H9 (cell line): ENCODE results near the gene JAG2. TPM values are rescaled to one million over a fixed set of nuclear protein-coding genes. Genes with fewer than 3 reads are reported as not detected.

ENCODE experiments used
- DNase-seq: peaks from one replicate; pipeline ENCODE4 v3.0.0-alpha.2; 2017
- H2AFZ ChIP-seq: one replicate; pipeline ENCODE4 v1.6.1; 2013; ENCODE audit warnings: mild to moderate bottlenecking, low read length, control low read depth, moderate library complexity
- H2AK5ac ChIP-seq: 2 replicates; pipeline ENCODE4 v1.6.1; 2013; ENCODE audit warnings: low read length, control low read depth, mixed read lengths; ENCODE audit not compliant: insufficient read length
- H2BK120ac ChIP-seq: one replicate; pipeline ENCODE4 v1.6.1; 2013; ENCODE audit warnings: low read depth, mild to moderate bottlenecking, low read length, control low read depth, inconsistent platforms; ENCODE audit not compliant: poor library complexity, severe bottlenecking
- H2BK12ac ChIP-seq: 2 replicates; pipeline ENCODE4 v1.6.1; 2013; ENCODE audit warnings: low read length, control low read depth, mixed read lengths, low read depth; ENCODE audit not compliant: insufficient read length
- H2BK15ac ChIP-seq: 2 replicates; pipeline ENCODE4 v1.6.1; 2013; ENCODE audit warnings: low read depth, low read length, control low read depth
- H2BK20ac ChIP-seq: one replicate; pipeline ENCODE4 v1.6.1; 2013; ENCODE audit warnings: low read depth, mild to moderate bottlenecking, low read length, control low read depth, inconsistent platforms; ENCODE audit not compliant: poor library complexity, severe bottlenecking
- H2BK5ac ChIP-seq: 2 replicates; pipeline ENCODE4 v1.6.1; 2013; ENCODE audit warnings: low read length, control low read depth, mixed read lengths; ENCODE audit not compliant: insufficient read length
- H3K14ac ChIP-seq: 2 replicates; pipeline ENCODE4 v1.6.1; 2013; ENCODE audit warnings: low read length, control low read depth; ENCODE audit not compliant: insufficient read depth
- H3K18ac ChIP-seq: 2 replicates; pipeline ENCODE4 v1.6.1; 2013; ENCODE audit warnings: low read depth, mild to moderate bottlenecking, mixed read lengths, low read length, control low read depth; ENCODE audit not compliant: insufficient read length
- H3K23ac ChIP-seq: 2 replicates; pipeline ENCODE4 v1.6.1; 2013; ENCODE audit warnings: low read length, control low read depth, mixed read lengths, low read depth; ENCODE audit not compliant: insufficient read length
- H3K23me2 ChIP-seq: 2 replicates; pipeline ENCODE4 v1.6.1; 2013; ENCODE audit warnings: low read depth, mild to moderate bottlenecking, mixed read lengths, low read length, control low read depth; ENCODE audit not compliant: insufficient read length, poor library complexity, severe bottlenecking
- H3K27ac ChIP-seq: 2 replicates; pipeline ENCODE4 v1.5.1; 2013; ENCODE audit warnings: low read length, control low read depth, mixed read lengths, low read depth; ENCODE audit not compliant: insufficient read length
- H3K27me3 ChIP-seq: 2 replicates; pipeline ENCODE4 v1.6.1; 2013; ENCODE audit warnings: low read length, control low read depth, inconsistent platforms; ENCODE audit not compliant: insufficient read depth
- H3K4ac ChIP-seq: 2 replicates; pipeline ENCODE4 v1.6.1; 2013; ENCODE audit warnings: low read depth, mild to moderate bottlenecking, control low read depth, inconsistent platforms, low read length, moderate library complexity
- H3K4me1 ChIP-seq: 2 replicates; pipeline ENCODE4 v1.6.1; 2013; ENCODE audit warnings: low read length, control low read depth, inconsistent platforms; ENCODE audit not compliant: insufficient read depth
- H3K4me2 ChIP-seq: 2 replicates; pipeline ENCODE4 v1.6.1; 2013; ENCODE audit warnings: low read length, control low read depth, mixed read lengths; ENCODE audit not compliant: insufficient read length, insufficient read depth
- H3K56ac ChIP-seq: 2 replicates; pipeline ENCODE4 v1.6.1; 2013; ENCODE audit warnings: low read depth, mild to moderate bottlenecking, mixed read lengths, low read length, control low read depth; ENCODE audit not compliant: insufficient read length
- H3K79me1 ChIP-seq: 2 replicates; pipeline ENCODE4 v1.6.1; 2013; ENCODE audit warnings: low read depth, mild to moderate bottlenecking, moderate library complexity, low read length, control low read depth, inconsistent platforms; ENCODE audit not compliant: insufficient read depth, poor library complexity, severe bottlenecking
- H3K79me2 ChIP-seq: 2 replicates; pipeline ENCODE4 v1.6.1; 2013; ENCODE audit warnings: low read length, control low read depth, inconsistent platforms; ENCODE audit not compliant: insufficient read depth
- H3K9ac ChIP-seq: 2 replicates; pipeline ENCODE4 v1.6.1; 2013; ENCODE audit warnings: low read length, control low read depth, mixed read lengths; ENCODE audit not compliant: insufficient read length; ENCODE audit errors: extremely low read depth
- H3K9me3 ChIP-seq: one replicate; pipeline ENCODE4 v1.6.1; 2013; ENCODE audit warnings: low read depth, low read length, inconsistent platforms; ENCODE audit not compliant: control insufficient read depth
- H3T11ph ChIP-seq: one replicate; pipeline ENCODE4 v1.6.1; 2013; ENCODE audit warnings: mild to moderate bottlenecking, low read length, control low read depth, inconsistent platforms
- H4K20me1 ChIP-seq: one replicate; pipeline ENCODE4 v1.6.1; 2013; ENCODE audit not compliant: control insufficient read depth, insufficient read length, insufficient read depth
- H4K5ac ChIP-seq: 2 replicates; pipeline ENCODE4 v1.6.1; 2013; ENCODE audit warnings: low read depth, mild to moderate bottlenecking, mixed read lengths, low read length, control low read depth; ENCODE audit not compliant: insufficient read length
- H4K8ac ChIP-seq: replicated peaks from 2 replicates; pipeline ENCODE4 v1.6.1; 2013; ENCODE audit warnings: low read length, control low read depth, mixed read lengths, low read depth; ENCODE audit not compliant: insufficient read length
- H4K91ac ChIP-seq: 2 replicates; pipeline ENCODE4 v1.6.1; 2013; ENCODE audit warnings: low read depth, mild to moderate bottlenecking, moderate library complexity, mixed read lengths, low read length, control low read depth; ENCODE audit not compliant: insufficient read length
- H3K27ac Mint-ChIP-seq, 3 experiments: 2 replicates in 2 of 3; 3 replicates in 1 of 3; pipeline ENCODE4 v1.8.0; 2020 to 2021; ENCODE audit warnings: mixed read lengths in 3 of 3, mild to moderate bottlenecking in 1 of 3, moderate library complexity in 1 of 3
- H3K27me3 Mint-ChIP-seq: 2 replicates; pipeline ENCODE4 v1.8.0; 2021; ENCODE audit warnings: low read depth, mild to moderate bottlenecking, moderate library complexity, mixed read lengths
- H3K36me3 Mint-ChIP-seq, 3 experiments: 2 replicates in 2 of 3; 3 replicates in 1 of 3; pipeline ENCODE4 v1.8.0; 2020 to 2021; ENCODE audit warnings: low read depth in 3 of 3, mixed read lengths in 3 of 3; ENCODE audit not compliant: insufficient read depth in 1 of 3
- H3K4me1 Mint-ChIP-seq, 2 experiments: 2 replicates each; pipeline ENCODE4 v1.8.0; 2020; ENCODE audit warnings: mixed read lengths in 2 of 2
- H3K4me3 Mint-ChIP-seq, 2 experiments: 2 replicates in 1 of 2; 3 replicates in 1 of 2; pipeline ENCODE4 v1.8.0; 2020 to 2021; ENCODE audit warnings: mild to moderate bottlenecking in 2 of 2, mixed read lengths in 2 of 2, moderate library complexity in 1 of 2
- H3K9me3 Mint-ChIP-seq, 2 experiments: 2 replicates in 1 of 2; 3 replicates in 1 of 2; pipeline ENCODE4 v1.8.0; 2020; ENCODE audit warnings: mild to moderate bottlenecking in 2 of 2, mixed read lengths in 2 of 2, moderate library complexity in 1 of 2
- WGBS: extraction: QIAGEN DNeasy Blood & Tissue Kit; methylation state at CpG from one replicate; pipeline ENCODE4 v1.1.7; 2013; ENCODE audit warnings: missing lambda C conversion rate, low lambda C conversion rate, mixed read lengths; ENCODE audit not compliant: insufficient read length; ENCODE audit errors: extremely low coverage; 5-methylcytosine and 5-hydroxymethylcytosine counted together
- total RNA-seq: library from RNA; stranded (reverse); gene quantifications from 2 replicates; pipeline ENCODE4 v1.2.1, GENCODE V29; 2021
- TF ChIP-seq, protein P1 (sequence below): fragments of 200-600 bp; sonication (generic); conservative IDR thresholded peaks from 3 replicates; pipeline ENCODE4 v1.8.0; 2021; ENCODE audit warnings: antibody characterized with exemption, mild to moderate bottlenecking

Gene JAG2
- total RNA-seq, 1 experiment from 2014 or later = 11.4 TPM

DNA sequence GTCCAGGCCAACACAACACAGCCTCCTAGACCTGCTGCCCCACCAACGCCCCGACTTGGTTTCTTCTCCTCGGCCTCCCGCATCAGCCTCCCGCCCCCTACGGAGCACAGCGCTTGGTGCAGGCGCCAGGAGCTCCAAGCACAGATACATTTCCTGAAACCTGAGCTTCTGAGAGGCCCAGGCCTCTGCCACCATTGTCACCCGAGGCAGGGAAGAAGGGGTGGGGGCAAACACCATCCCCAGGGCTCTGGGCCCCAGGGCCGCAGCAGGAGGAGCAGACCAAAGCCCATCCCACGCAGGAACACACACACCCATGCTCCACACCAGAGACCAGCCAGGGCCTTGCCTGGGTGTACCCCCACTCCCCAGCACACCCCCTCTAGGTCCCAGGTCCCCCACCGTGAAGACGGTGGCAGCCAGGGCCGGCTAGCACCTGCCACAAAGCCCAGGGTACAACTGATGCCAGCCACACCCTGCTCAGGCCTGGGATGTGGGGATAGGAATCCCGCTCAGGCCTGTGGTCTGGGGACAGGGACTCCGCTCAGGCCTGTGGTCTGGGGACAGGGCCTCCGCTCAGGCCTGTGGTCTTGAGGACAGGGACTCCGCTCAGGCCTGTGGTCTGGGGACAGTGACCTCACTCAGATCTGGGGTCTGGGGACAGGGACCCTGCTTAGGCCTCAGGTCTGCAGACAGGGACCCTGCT lies 5.4 kb downstream of the JAG2 start:
- Histone ChIP-seq H2AFZ (no peak overlapping the region), H3K4ac (no peak overlapping the region), H2BK5ac (no peak overlapping the region), H2BK15ac (no peak overlapping the region; the same call in 1 of the 2 replicates), H4K20me1 (no peaks in the 10 kb centered on the region), H2BK20ac (no peak overlapping the region), H3K23me2 (peaks cover 3% of the 10 kb centered on the region), H3K18ac (no peak overlapping the region), H2AK5ac (no peak overlapping the region), H3K9ac (no peak overlapping the region), H3K4me1 (no peaks in the 10 kb centered on the region), H3K14ac (peak overlapping the region; percentile 74; the same call in 1 of the 2 replicates), H3K23ac (no peak overlapping the region), H3K79me1 (no peaks in the 10 kb centered on the region), H4K8ac (no peak overlapping the region), H3K27ac (no peak overlapping the region), H4K5ac (no peak overlapping the region), H2BK12ac (no peak overlapping the region), H3K56ac (no peak overlapping the region), H3K4me2 (no peak overlapping the region), H3K27me3 (peaks cover 7% of the 10 kb centered on the region; the same call in 1 of the 2 replicates), H4K91ac (peak overlapping the region; percentile 18), H3K9me3 (no peaks in the 10 kb centered on the region), H3K79me2 (no peaks in the 10 kb centered on the region), H2BK120ac (no peak overlapping the region), H3T11ph (no peak overlapping the region)
- DNase-seq = peak; percentile 43
- H3K4me3 Mint-ChIP-seq = no peak overlapping the region
- H3K9me3 Mint-ChIP-seq = no peaks in the 10 kb centered on the region
- TF ChIP-seq, protein P1, sequence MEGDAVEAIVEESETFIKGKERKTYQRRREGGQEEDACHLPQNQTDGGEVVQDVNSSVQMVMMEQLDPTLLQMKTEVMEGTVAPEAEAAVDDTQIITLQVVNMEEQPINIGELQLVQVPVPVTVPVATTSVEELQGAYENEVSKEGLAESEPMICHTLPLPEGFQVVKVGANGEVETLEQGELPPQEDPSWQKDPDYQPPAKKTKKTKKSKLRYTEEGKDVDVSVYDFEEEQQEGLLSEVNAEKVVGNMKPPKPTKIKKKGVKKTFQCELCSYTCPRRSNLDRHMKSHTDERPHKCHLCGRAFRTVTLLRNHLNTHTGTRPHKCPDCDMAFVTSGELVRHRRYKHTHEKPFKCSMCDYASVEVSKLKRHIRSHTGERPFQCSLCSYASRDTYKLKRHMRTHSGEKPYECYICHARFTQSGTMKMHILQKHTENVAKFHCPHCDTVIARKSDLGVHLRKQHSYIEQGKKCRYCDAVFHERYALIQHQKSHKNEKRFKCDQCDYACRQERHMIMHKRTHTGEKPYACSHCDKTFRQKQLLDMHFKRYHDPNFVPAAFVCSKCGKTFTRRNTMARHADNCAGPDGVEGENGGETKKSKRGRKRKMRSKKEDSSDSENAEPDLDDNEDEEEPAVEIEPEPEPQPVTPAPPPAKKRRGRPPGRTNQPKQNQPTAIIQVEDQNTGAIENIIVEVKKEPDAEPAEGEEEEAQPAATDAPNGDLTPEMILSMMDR = no peak
- H3K36me3 Mint-ChIP-seq = no peaks in the 10 kb centered on the region
- WGBS = no CpG with 5 or more reads among the region's 18 CpGs
- H3K27me3 Mint-ChIP-seq = peaks cover 15% of the 10 kb centered on the region
- H3K27ac Mint-ChIP-seq = no peak overlapping the region
- H3K4me1 Mint-ChIP-seq = peaks cover 2 to 22% of the 10 kb centered on the region in 2 experiments
